KG1 (cell line): ENCODE measurements around the gene TMEM179.

ENCODE experiments used
- DNase-seq: peaks from one replicate; lab custom pipeline; 2025; lab: John Stamatoyannopoulos, UW

TMEM179 gene

GRCh38 chr14:104598910-104599273 is 5.7 kb downstream of the TMEM179 start:
- no peak for DNase-seq

- DNase-seq, result no peak
Observed at GRCh38 chr14:104598039-104598909, 6.3 kb downstream of the TMEM179 start.

- no peak for DNase-seq
Observed at GRCh38 chr14:104597576-104597975, 7.0 kb downstream of the TMEM179 start.

- DNase-seq, result no peak
Observed at GRCh38 chr14:104596927-104597351, 7.6 kb downstream of the TMEM179 start.

- DNase-seq, result no peak
Observed at GRCh38 chr14:104596451-104596918, 8.1 kb downstream of the TMEM179 start.

- no peak for DNase-seq
Observed at GRCh38 chr14:104595911-104596450, 8.6 kb downstream of the TMEM179 start.

- no peak for DNase-seq
Observed at GRCh38 chr14:104595116-104595675, 9.4 kb downstream of the TMEM179 start.

GRCh38 chr14:104594310-104595046 is 10.1 kb downstream of the TMEM179 start:
- DNase-seq, result no peak

GRCh38 chr14:104593710-104594136 is 10.8 kb downstream of the TMEM179 start:
- DNase-seq, result no peak

- DNase-seq, result no peak
Observed at GRCh38 chr14:104593241-104593701, 11.3 kb downstream of the TMEM179 start.

- DNase-seq, result no peak
Observed at GRCh38 chr14:104592785-104593184, 11.8 kb downstream of the TMEM179 start.

GRCh38 chr14:104592292-104592672 is 12.3 kb downstream of the TMEM179 start:
- no peak for DNase-seq

- DNase-seq, result no peak
Observed at GRCh38 chr14:104591506-104592291, 12.9 kb downstream of the TMEM179 start.

- DNase-seq, result no peak
Observed at GRCh38 chr14:104591031-104591430, 13.5 kb downstream of the TMEM179 start.

- no peak for DNase-seq
Observed at GRCh38 chr14:104590240-104590965, 14.2 kb downstream of the TMEM179 start.

GRCh38 chr14:104589338-104590195 is 15.0 kb downstream of the TMEM179 start:
- no peak for DNase-seq

- no peak for DNase-seq
Observed at GRCh38 chr14:104588066-104588857, 16.3 kb downstream of the TMEM179 start.

GRCh38 chr14:104587641-104588040 is 16.9 kb downstream of the TMEM179 start:
- DNase-seq, result no peak
